NT2/D1 (cell line): ENCODE data around the gene RASSF3.

Experiments used
- SUZ12 ChIP-seq: IDR thresholded peaks from 2 replicates; pipeline ENCODE4 v1.6.1; 2011; ENCODE audit not compliant: insufficient read length, insufficient read depth; ENCODE audit errors: extremely low read depth
- YY1 ChIP-seq: IDR thresholded peaks from 2 replicates; pipeline ENCODE4 v1.6.1; 2011; ENCODE audit not compliant: insufficient read length, insufficient read depth
- ZNF274 ChIP-seq: IDR thresholded peaks from 2 replicates; pipeline ENCODE4 v1.6.1; 2011; ENCODE audit warnings: mild to moderate bottlenecking, low read depth, low read length

- TF ChIP-seq YY1, result no peak
- TF ChIP-seq ZNF274, result no peak
- no peak for TF ChIP-seq SUZ12
Observed at GRCh38 chr12:64737539-64737938, 127.2 kb downstream of the RASSF3 start.
